Measurements from ENCODE around the gene LGR6.

Gene LGR6

GRCh38 chr1:202244841-202245261 lies 51.3 kb downstream of the LGR6 start:
- no peak for ATAC-seq
- TF ChIP-seq TSHZ2 (CRISPR knock-in tag; IDR thresholded peaks at IDR 0.05) (no peak), ZFP3 (CRISPR knock-in tag; IDR thresholded peaks at IDR 0.05) (no peak), SNAI2 (CRISPR knock-in tag; IDR thresholded peaks at IDR 0.05) (no peak), BACH2 (CRISPR knock-in tag; IDR thresholded peaks at IDR 0.05; ENCODE audit: borderline replicate concordance) (no peak), ESRRG (CRISPR knock-in tag; IDR thresholded peaks at IDR 0.05) (no peak), RARB (CRISPR knock-in tag; IDR thresholded peaks at IDR 0.05) (no peak), ISL1 (CRISPR knock-in tag; IDR thresholded peaks at IDR 0.05) (no peak), TOX (CRISPR knock-in tag; IDR thresholded peaks at IDR 0.05; ENCODE audit: borderline replicate concordance) (no peak), ARNTL (CRISPR knock-in tag; IDR thresholded peaks at IDR 0.05; ENCODE audit: borderline replicate concordance, low read depth) (no peak), PPARA (CRISPR knock-in tag; IDR thresholded peaks at IDR 0.05; ENCODE audit: borderline replicate concordance) (no peak), ZC3H10 (CRISPR knock-in tag; IDR thresholded peaks at IDR 0.05) (no peak), OSR1 (CRISPR knock-in tag; IDR thresholded peaks at IDR 0.05) (no peak), GLIS3 (CRISPR knock-in tag; IDR thresholded peaks at IDR 0.05) (no peak), ZFP30 (CRISPR knock-in tag; IDR thresholded peaks at IDR 0.05) (no peak), CSDC2 (CRISPR knock-in tag; IDR thresholded peaks at IDR 0.05) (no peak), TCF4 (CRISPR knock-in tag; IDR thresholded peaks at IDR 0.05; ENCODE audit: borderline replicate concordance) (no peak), ZNF565 (CRISPR knock-in tag; conservative IDR thresholded peaks at IDR 0.05; ENCODE audit: low read depth) (no peak)
- TF ChIP-seq, protein P1, sequence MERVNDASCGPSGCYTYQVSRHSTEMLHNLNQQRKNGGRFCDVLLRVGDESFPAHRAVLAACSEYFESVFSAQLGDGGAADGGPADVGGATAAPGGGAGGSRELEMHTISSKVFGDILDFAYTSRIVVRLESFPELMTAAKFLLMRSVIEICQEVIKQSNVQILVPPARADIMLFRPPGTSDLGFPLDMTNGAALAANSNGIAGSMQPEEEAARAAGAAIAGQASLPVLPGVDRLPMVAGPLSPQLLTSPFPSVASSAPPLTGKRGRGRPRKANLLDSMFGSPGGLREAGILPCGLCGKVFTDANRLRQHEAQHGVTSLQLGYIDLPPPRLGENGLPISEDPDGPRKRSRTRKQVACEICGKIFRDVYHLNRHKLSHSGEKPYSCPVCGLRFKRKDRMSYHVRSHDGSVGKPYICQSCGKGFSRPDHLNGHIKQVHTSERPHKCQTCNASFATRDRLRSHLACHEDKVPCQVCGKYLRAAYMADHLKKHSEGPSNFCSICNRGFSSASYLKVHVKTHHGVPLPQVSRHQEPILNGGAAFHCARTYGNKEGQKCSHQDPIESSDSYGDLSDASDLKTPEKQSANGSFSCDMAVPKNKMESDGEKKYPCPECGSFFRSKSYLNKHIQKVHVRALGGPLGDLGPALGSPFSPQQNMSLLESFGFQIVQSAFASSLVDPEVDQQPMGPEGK (CRISPR knock-in tag; IDR thresholded peaks at IDR 0.05; ENCODE audit: borderline replicate concordance), result no peak
- TF ChIP-seq, protein P2, sequence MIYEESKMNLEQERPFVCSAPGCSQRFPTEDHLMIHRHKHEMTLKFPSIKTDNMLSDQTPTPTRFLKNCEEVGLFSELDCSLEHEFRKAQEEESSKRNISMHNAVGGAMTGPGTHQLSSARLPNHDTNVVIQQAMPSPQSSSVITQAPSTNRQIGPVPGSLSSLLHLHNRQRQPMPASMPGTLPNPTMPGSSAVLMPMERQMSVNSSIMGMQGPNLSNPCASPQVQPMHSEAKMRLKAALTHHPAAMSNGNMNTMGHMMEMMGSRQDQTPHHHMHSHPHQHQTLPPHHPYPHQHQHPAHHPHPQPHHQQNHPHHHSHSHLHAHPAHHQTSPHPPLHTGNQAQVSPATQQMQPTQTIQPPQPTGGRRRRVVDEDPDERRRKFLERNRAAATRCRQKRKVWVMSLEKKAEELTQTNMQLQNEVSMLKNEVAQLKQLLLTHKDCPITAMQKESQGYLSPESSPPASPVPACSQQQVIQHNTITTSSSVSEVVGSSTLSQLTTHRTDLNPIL (CRISPR knock-in tag; IDR thresholded peaks at IDR 0.05; ENCODE audit: low read depth), result no peak
- TF ChIP-seq, protein P3, sequence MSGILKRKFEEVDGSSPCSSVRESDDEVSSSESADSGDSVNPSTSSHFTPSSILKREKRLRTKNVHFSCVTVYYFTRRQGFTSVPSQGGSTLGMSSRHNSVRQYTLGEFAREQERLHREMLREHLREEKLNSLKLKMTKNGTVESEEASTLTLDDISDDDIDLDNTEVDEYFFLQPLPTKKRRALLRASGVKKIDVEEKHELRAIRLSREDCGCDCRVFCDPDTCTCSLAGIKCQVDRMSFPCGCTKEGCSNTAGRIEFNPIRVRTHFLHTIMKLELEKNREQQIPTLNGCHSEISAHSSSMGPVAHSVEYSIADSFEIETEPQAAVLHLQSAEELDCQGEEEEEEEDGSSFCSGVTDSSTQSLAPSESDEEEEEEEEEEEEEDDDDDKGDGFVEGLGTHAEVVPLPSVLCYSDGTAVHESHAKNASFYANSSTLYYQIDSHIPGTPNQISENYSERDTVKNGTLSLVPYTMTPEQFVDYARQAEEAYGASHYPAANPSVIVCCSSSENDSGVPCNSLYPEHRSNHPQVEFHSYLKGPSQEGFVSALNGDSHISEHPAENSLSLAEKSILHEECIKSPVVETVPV (CRISPR knock-in tag; IDR thresholded peaks at IDR 0.05), result no peak

DNA sequence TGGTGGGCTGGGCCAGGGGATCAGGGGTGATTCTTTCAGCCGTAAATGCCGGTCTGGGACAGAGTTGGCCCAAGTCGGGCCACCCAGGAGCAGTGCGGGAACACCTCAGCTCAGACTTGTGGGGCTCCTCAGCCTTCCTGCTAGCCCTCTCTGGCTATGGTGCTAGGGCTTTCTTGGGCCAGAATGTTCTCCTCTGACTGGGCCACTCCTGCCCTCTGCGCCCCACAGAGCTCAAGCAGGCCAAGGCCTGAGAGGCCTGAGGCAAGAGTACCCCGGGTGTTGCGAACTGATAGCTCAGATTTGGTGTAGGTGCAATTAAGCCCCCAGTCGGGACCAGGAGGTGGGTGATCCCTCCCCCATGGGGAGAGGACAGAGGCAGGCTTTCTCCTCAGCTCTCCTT lies 51.8 kb downstream of the LGR6 start:
- TF ChIP-seq, protein P3 (CRISPR knock-in tag; IDR thresholded peaks at IDR 0.05), result no peak
- TF ChIP-seq, protein P4, sequence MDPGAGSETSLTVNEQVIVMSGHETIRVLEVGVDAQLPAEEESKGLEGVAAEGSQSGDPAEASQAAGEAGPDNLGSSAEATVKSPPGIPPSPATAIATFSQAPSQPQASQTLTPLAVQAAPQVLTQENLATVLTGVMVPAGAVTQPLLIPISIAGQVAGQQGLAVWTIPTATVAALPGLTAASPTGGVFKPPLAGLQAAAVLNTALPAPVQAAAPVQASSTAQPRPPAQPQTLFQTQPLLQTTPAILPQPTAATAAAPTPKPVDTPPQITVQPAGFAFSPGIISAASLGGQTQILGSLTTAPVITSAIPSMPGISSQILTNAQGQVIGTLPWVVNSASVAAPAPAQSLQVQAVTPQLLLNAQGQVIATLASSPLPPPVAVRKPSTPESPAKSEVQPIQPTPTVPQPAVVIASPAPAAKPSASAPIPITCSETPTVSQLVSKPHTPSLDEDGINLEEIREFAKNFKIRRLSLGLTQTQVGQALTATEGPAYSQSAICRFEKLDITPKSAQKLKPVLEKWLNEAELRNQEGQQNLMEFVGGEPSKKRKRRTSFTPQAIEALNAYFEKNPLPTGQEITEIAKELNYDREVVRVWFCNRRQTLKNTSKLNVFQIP (CRISPR knock-in tag; IDR thresholded peaks at IDR 0.05; ENCODE audit: borderline replicate concordance, low read depth), result no peak
- no peak for TF ChIP-seq ISL1 (CRISPR knock-in tag; IDR thresholded peaks at IDR 0.05)
- no peak for TF ChIP-seq ARNTL (CRISPR knock-in tag; IDR thresholded peaks at IDR 0.05; ENCODE audit: borderline replicate concordance, low read depth)
- TF ChIP-seq ZNF70 (CRISPR knock-in tag; IDR thresholded peaks at IDR 0.05), result no peak
- no peak for TF ChIP-seq BACH2 (CRISPR knock-in tag; IDR thresholded peaks at IDR 0.05; ENCODE audit: borderline replicate concordance)
- no peak for ATAC-seq
